Stimulated activated CD8-positive, alpha-beta memory T cell treated with anti-CD3 and anti-CD28 coated beads, Interleukin-15, amount 100 ng/mL, for 48 hours (primary cell): ENCODE data around the gene FTO.

Source experiments
- DNase-seq, 2 donors: peaks; one replicate each; pipeline ENCODE4 v3.0.0-alpha.2; 2020; ENCODE audit warnings: low read depth in 2 of 2

Gene FTO

DNA sequence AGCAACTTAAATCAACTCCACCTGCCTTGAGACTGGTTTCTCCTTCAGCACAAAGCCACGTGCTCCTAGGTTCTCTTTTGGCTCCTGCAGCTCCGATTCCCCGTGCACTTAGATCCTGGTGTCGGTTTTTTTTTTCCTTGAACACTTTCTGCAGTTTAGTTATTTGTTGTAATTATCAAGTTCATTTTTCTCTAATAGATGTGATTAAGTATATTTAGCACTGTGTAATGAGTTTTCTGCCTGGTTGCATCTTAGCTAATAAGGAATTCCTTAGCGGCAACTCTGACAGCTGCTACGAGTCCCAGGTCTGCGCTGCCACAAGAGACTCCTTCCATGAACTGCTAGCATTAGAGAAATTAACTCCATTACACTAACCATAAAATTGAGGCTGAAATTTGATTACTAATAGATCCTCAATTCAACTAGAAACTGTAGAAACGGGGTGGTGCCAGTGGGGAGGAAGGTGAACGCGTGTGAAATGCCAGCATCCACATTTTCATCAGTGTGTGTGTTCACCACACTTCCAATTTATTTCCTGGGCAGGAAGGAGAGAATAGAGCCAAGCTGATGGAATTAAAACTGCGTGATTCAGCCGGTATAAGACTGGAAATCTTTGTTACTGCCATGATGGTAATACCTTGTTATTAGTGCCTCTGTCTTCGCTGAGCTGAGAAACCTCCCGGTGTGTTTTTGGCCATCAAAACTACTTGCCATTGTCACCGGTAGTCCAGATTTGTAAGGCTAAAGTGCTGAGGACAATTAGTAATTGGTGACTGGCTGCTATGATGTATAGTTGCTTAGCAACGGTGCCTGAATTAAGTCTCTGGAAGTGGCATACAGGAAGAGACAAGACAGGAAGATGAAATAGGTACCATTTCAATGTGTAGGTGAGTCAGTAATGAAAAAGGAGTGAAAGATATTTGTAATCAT lies 350.2 kb downstream of the FTO start:
- DNase-seq = no peak

GRCh38 chr16:54055191-54055590 lies 351.2 kb downstream of the FTO start:
- DNase-seq = no peak

DNA sequence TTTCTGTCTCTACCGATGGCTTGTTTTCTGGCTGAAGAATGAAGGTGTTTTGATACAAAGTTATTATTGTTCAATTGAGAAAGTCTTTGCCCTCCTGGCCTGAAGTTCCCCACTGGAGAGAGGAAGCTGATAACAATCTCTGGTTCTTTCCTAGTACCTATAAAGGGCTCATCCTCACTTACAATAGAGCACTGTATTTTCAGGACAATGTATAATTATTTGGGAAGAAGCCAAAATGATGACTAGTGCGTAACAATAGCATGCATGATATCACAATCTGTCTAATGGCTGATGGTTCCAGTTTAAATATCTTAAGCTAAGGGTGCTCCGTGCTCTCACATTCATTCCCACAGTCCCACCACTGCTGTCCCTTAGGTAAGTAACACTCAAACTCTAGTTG lies 351.9 kb downstream of the FTO start:
- no peak for DNase-seq

- no peak for DNase-seq
Measured at GRCh38 chr16:54056921-54057320, 353.0 kb downstream of the FTO start.

GRCh38 chr16:54059319-54059718 lies 355.4 kb downstream of the FTO start:
- no peak for DNase-seq

- no peak for DNase-seq
Measured at GRCh38 chr16:54060599-54061421, 356.9 kb downstream of the FTO start.

GRCh38 chr16:54061454-54061853 lies 357.5 kb downstream of the FTO start:
- DNase-seq = no peak

- no peak for DNase-seq
Measured at GRCh38 chr16:54062361-54063278, 358.7 kb downstream of the FTO start.

DNA sequence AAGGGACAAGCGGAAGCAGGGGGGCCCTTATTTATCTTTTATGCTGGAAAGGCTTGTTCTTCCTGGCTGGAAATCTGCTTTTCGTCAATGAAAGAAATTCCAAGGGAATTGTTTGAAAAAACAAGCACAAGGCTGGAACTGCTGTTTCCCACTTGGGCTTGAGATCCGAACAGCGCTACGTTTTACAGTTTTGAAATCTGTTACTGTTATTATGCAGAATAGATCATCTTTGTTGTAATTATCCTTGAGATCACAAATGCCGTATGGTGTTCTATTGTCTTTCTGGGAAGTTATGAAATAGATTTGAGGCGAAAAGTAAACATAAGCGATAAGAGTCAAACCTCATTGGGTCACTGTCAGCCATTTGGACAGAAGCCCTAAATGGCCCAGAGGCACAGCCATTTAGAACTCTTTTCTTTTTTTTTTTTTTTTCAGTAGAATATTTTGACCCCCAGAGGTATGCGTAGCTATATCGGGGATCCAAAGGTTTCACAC lies 359.4 kb downstream of the FTO start:
- DNase-seq = no peak

- DNase-seq = no peak
Measured at GRCh38 chr16:54066451-54067105, 362.6 kb downstream of the FTO start.

- DNase-seq = no peak
Measured at GRCh38 chr16:54067322-54068065, 363.5 kb downstream of the FTO start.

GRCh38 chr16:54068212-54068611 lies 364.3 kb downstream of the FTO start:
- DNase-seq = no peak

DNA sequence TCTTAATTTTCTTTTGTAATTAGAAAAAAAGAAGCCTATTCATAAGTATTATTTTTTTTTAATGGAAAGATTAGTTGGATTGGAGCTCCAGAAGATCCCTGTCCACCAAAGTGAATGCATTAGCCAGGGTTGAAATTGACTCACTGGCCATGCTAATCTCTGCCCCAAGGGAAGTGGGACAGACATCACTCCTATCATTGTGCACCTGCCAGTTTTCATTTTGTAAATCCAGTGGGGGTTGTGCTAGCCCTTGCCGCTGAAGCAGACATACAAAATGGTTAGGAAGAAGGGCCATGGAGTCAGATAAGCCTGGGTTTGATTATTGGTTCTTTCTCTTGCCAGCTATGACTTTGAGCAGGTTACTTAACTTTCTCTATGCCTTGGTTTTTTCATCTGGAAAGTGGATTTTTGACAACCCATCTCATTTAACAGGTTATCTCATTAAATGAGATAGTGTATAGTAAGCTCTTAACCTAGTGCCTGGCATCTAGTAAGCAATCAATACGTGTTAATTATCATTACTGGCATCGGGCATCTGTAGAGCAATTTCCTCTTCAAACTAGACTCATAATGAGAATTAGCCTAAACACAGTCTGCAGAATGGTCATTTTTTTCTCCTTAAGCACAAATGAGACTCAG lies 365.8 kb downstream of the FTO start:
- DNase-seq = no peak

- DNase-seq = no peak
Measured at GRCh38 chr16:54070789-54071343, 366.9 kb downstream of the FTO start.

GRCh38 chr16:54071514-54071913 lies 367.6 kb downstream of the FTO start:
- no peak for DNase-seq

DNA sequence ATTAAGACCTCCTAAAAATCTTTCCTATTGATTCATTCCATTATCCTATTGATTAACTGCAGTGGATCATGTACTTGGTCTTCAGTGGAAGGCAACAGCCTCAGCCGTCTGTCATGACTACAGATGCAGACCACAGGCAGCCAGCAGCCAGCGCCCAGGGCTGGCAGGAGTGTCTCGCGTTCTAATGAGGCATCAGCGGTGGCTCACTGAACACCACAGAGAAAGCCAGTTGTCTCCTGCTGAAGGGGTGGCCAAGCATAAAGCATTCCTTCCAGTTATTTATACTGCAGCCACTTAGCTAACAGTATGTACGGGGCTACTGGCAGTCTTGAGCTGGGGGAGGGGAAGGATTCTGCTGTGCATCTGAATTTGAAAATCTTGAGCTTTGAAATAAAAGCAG lies 368.3 kb downstream of the FTO start:
- no peak for DNase-seq

DNA sequence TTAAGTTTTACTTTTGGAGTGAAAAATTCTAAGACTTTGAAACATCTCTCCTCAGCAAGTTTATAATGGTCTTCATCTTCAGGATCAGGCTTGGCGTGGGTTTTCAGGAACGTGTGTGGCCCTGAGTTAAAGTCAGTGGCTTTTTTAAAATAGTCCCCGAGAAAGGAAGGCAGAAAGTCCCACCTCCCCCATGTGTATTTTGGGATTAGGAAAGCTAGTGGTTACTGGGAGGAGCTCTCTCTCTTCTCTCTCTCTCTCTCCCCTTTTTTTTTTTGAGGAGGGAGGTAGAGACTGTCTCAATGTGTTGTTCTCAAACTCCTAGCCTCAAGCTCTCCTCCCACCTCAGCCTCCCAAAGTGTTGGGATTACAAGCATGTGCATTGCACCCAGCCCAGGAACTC lies 369.4 kb downstream of the FTO start:
- no peak for DNase-seq

DNA sequence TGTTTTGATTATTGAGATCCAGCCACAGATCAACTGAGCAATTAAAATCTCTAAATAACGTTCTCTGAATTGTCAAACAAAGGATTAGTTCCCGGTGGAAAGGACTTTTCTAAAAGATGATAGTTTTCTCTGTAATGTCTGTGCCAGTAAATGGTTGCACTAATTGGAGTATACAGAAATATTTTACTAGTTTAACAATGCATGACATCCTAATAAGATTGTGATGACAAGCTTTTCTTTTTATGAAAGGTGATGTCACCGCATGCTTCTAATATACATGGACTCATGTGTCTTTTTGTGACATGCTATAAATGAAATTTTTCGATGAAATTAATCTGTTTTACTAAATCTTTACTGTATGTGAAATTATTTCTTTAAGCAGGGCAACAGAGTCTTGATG lies 371.5 kb downstream of the FTO start:
- no peak for DNase-seq

DNA sequence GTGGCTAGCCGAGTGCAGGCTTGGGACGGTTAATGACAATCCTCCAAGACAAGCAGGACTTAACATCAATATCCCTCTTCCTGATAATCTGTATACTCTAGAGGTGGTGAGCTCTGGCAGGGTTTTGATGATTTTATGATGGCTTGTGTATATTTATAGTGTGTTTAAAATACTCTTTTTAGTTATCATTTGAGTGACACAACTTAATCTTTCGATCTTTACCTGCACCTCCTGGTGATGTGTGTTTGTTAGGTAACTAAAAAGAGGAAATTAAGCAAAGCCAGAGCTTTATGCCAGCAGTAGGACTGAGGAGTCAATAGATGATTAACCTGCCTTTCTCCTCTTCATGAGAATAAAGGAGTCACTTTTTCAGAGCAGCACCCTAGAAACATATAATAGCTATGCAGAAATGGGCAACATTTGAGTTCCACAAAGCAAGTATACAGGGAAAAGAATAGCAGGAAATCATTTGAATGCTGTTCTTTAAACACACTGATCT lies 372.1 kb downstream of the FTO start:
- DNase-seq = no peak
